Amniotic stem cell (primary cell): ENCODE results near the gene RYR3.

Experiments
- DNase-seq: peaks from one replicate; lab custom pipeline; 2025; lab: John Stamatoyannopoulos, UW

Gene RYR3

GRCh38 chr15:33384307-33384706, 73.5 kb downstream of the RYR3 start:
- DNase-seq = no peak

GRCh38 chr15:33392453-33392852, 81.7 kb downstream of the RYR3 start:
- DNase-seq = no peak

GRCh38 chr15:33393546-33393945, 82.8 kb downstream of the RYR3 start:
- DNase-seq = no peak

- no peak for DNase-seq
These were observed 84.6 kb downstream of the RYR3 start for GRCh38 chr15:33395321-33395720.

- no peak for DNase-seq
These were observed 85.1 kb downstream of the RYR3 start for GRCh38 chr15:33395846-33396245.

- no peak for DNase-seq
These were observed 85.7 kb downstream of the RYR3 start for GRCh38 chr15:33396475-33396874.

- no peak for DNase-seq
These were observed 87.8 kb downstream of the RYR3 start for GRCh38 chr15:33398555-33398954.

GRCh38 chr15:33400941-33401340, 90.2 kb downstream of the RYR3 start:
- no peak for DNase-seq

- no peak for DNase-seq
These were observed 91.8 kb downstream of the RYR3 start for GRCh38 chr15:33402600-33402999.

- no peak for DNase-seq
These were observed 94.3 kb downstream of the RYR3 start for GRCh38 chr15:33405096-33405495.

GRCh38 chr15:33411596-33412540, 101.1 kb downstream of the RYR3 start:
- no peak for DNase-seq

GRCh38 chr15:33419701-33420100, 108.9 kb downstream of the RYR3 start:
- DNase-seq = no peak

- no peak for DNase-seq
These were observed 113.3 kb downstream of the RYR3 start for GRCh38 chr15:33424025-33424424.

- DNase-seq = no peak
These were observed 114.4 kb downstream of the RYR3 start for GRCh38 chr15:33425142-33425541.

- DNase-seq = no peak
These were observed 119.8 kb downstream of the RYR3 start for GRCh38 chr15:33430577-33430976.

- no peak for DNase-seq
These were observed 123.1 kb downstream of the RYR3 start for GRCh38 chr15:33433821-33434220.

GRCh38 chr15:33438396-33438795, 127.6 kb downstream of the RYR3 start:
- no peak for DNase-seq

- DNase-seq = no peak
These were observed 130.1 kb downstream of the RYR3 start for GRCh38 chr15:33440900-33441299.

- DNase-seq = no peak
These were observed 131.7 kb downstream of the RYR3 start for GRCh38 chr15:33442449-33442848.

- no peak for DNase-seq
These were observed 132.9 kb downstream of the RYR3 start for GRCh38 chr15:33443708-33444107.

GRCh38 chr15:33445984-33446383, 135.2 kb downstream of the RYR3 start:
- no peak for DNase-seq

GRCh38 chr15:33448151-33448550, 137.4 kb downstream of the RYR3 start:
- no peak for DNase-seq

GRCh38 chr15:33448961-33449606, 138.3 kb downstream of the RYR3 start:
- DNase-seq = no peak
